ENCODE results near the gene SERTAD4. TPM values are rescaled to one million over a fixed set of nuclear protein-coding genes. Genes with fewer than 3 reads are reported as not detected.
A peak's percentile ranks its signal among the peaks of the same experiment; 100 is the strongest.
"Not testable (repeated sequence)": the region's sequence is repeated elsewhere in the genome, so short reads cannot be mapped to it uniquely, and the experiment has no call there.

Gene SERTAD4
- total and polyA plus RNA-seq, 4 donors, result 3.7 to 14.6 (median 4.4) TPM

- H3K36me3 ChIP-seq (ENCODE audit: control insufficient read depth in 1 of 2, insufficient read depth in 2 of 2, low read length in 1 of 2), result no peaks in the 10 kb centered on the region
- intact Hi-C loops (cut with DNase I), result loop anchor here in 1 of 2 donors (2.0 kb wide), 2 partner anchors 22 to 30 kb away; no protein-coding TSS in a partner anchor
- H3K4me1 ChIP-seq (ENCODE audit: control insufficient read depth in 1 of 2, insufficient read depth in 2 of 2, low read length in 2 of 2), result peaks cover 0 to 4% of the 10 kb centered on the region in 2 donors
- H3K4me3 ChIP-seq (ENCODE audit: low read length in 2 of 2), result no peak overlapping the region
- peak; percentile 78 for ATAC-seq (ENCODE audit: low FRiP score)
- no peaks in the 10 kb centered on the region for H3K9me3 ChIP-seq (ENCODE audit: control insufficient read depth, low read length)
- peak overlapping the region in 1 of 2 donors; percentile 86 for H3K27ac ChIP-seq (ENCODE audit: low read depth in 1 of 2, low read length in 2 of 2)
- DNase-seq, result peak in 1 of 2 donors; percentile 73
- 2 to 4% methylated on average over 8 of the region's 8 CpGs for WGBS, 2 donors
- no peaks in the 10 kb centered on the region for H3K27me3 ChIP-seq (ENCODE audit: control insufficient read depth in 1 of 2, insufficient read depth in 2 of 2, low read length in 1 of 2)
These were observed 29.7 kb downstream of the SERTAD4 start for GRCh38 chr1:210262167-210262896.

GRCh38 chr1:210262897-210263272 lies 30.3 kb downstream of the SERTAD4 start:
- Histone ChIP-seq H3K27me3 (ENCODE audit: control insufficient read depth in 1 of 2, insufficient read depth in 2 of 2, low read length in 1 of 2) (no peaks in the 10 kb centered on the region), H3K27ac (ENCODE audit: low read depth in 1 of 2, low read length in 2 of 2) (peak overlapping the region in 1 of 2 donors; percentile 71), H3K4me1 (ENCODE audit: control insufficient read depth in 1 of 2, insufficient read depth in 2 of 2, low read length in 2 of 2) (peaks cover 0 to 3% of the 10 kb centered on the region in 2 donors), H3K36me3 (ENCODE audit: control insufficient read depth in 1 of 2, insufficient read depth in 2 of 2, low read length in 1 of 2) (no peaks in the 10 kb centered on the region), H3K4me3 (ENCODE audit: low read length in 2 of 2) (no peak overlapping the region), H3K9me3 (ENCODE audit: control insufficient read depth, low read length) (no peaks in the 10 kb centered on the region)
- ATAC-seq (ENCODE audit: low FRiP score) (peak; percentile 60), DNase-seq (peak in 1 of 2 donors; percentile 73)
- intact Hi-C loops (cut with DNase I), result loop anchor here in 1 of 2 donors (2.0 kb wide), 2 partner anchors 22 to 30 kb away; no protein-coding TSS in a partner anchor
- WGBS, 2 donors, result 2 to 7% methylated on average over 4 of the region's 4 CpGs

GRCh38 chr1:210263963-210264362 lies 31.4 kb downstream of the SERTAD4 start:
- no peak for ATAC-seq (ENCODE audit: low FRiP score)
- Histone ChIP-seq H3K27ac (ENCODE audit: low read depth in 1 of 2, low read length in 2 of 2) (no peak overlapping the region), H3K4me1 (ENCODE audit: control insufficient read depth in 1 of 2, insufficient read depth in 2 of 2, low read length in 2 of 2) (peaks cover 0 to 2% of the 10 kb centered on the region in 2 donors)

GRCh38 chr1:210264496-210265380 lies 32.1 kb downstream of the SERTAD4 start:
- no peak for ATAC-seq (ENCODE audit: low FRiP score)
- 93 to 94% methylated on average over 9 of the region's 9 CpGs for WGBS, 2 donors
- Histone ChIP-seq H3K27ac (ENCODE audit: low read depth in 1 of 2, low read length in 2 of 2) (no peak overlapping the region), H3K27me3 (ENCODE audit: control insufficient read depth in 1 of 2, insufficient read depth in 2 of 2, low read length in 1 of 2) (no peaks in the 10 kb centered on the region), H3K4me3 (ENCODE audit: low read length in 2 of 2) (no peak overlapping the region), H3K4me1 (ENCODE audit: control insufficient read depth in 1 of 2, insufficient read depth in 2 of 2, low read length in 2 of 2) (peaks cover 0 to 2% of the 10 kb centered on the region in 2 donors), H3K9me3 (ENCODE audit: control insufficient read depth, low read length) (no peaks in the 10 kb centered on the region), H3K36me3 (ENCODE audit: control insufficient read depth in 1 of 2, insufficient read depth in 2 of 2, low read length in 1 of 2) (no peaks in the 10 kb centered on the region)
- DNase-seq, result no peak
- intact Hi-C loops (cut with DNase I), result no loop called here

More at GRCh38 chr1:210263963-210264362, 31.4 kb downstream of the SERTAD4 start:
- Histone ChIP-seq H3K9me3 (ENCODE audit: control insufficient read depth, low read length) (no peaks in the 10 kb centered on the region), H3K4me3 (ENCODE audit: low read length in 2 of 2) (no peak overlapping the region), H3K36me3 (ENCODE audit: control insufficient read depth in 1 of 2, insufficient read depth in 2 of 2, low read length in 1 of 2) (no peaks in the 10 kb centered on the region), H3K27me3 (ENCODE audit: control insufficient read depth in 1 of 2, insufficient read depth in 2 of 2, low read length in 1 of 2) (no peaks in the 10 kb centered on the region)
- DNase-seq, result no peak
- intact Hi-C loops (cut with DNase I), result loop anchor here in 1 of 2 donors (2.0 kb wide), 2 partner anchors 23 to 29 kb away; no protein-coding TSS in a partner anchor

- H3K36me3 ChIP-seq (ENCODE audit: control insufficient read depth in 1 of 2, insufficient read depth in 2 of 2, low read length in 1 of 2); DNase-seq; H3K9me3 ChIP-seq (ENCODE audit: control insufficient read depth, low read length); intact Hi-C loops (cut with DNase I); H3K4me3 ChIP-seq (ENCODE audit: low read length in 2 of 2); ATAC-seq (ENCODE audit: low FRiP score); H3K4me1 ChIP-seq (ENCODE audit: control insufficient read depth in 1 of 2, insufficient read depth in 2 of 2, low read length in 2 of 2); H3K27me3 ChIP-seq (ENCODE audit: control insufficient read depth in 1 of 2, insufficient read depth in 2 of 2, low read length in 1 of 2); H3K27ac ChIP-seq (ENCODE audit: low read depth in 1 of 2, low read length in 2 of 2): not testable (repeated sequence)
- 42 to 45% methylated on average over 4 of the region's 4 CpGs for WGBS, 2 donors
These were observed 32.9 kb downstream of the SERTAD4 start for GRCh38 chr1:210265392-210265955.

- Histone ChIP-seq H3K36me3 (ENCODE audit: control insufficient read depth in 1 of 2, insufficient read depth in 2 of 2, low read length in 1 of 2) (no peaks in the 10 kb centered on the region), H3K27ac (ENCODE audit: low read depth in 1 of 2, low read length in 2 of 2) (no peak overlapping the region), H3K4me1 (ENCODE audit: control insufficient read depth in 1 of 2, insufficient read depth in 2 of 2, low read length in 2 of 2) (no peaks in the 10 kb centered on the region), H3K9me3 (ENCODE audit: control insufficient read depth, low read length) (no peaks in the 10 kb centered on the region), H3K27me3 (ENCODE audit: control insufficient read depth in 1 of 2, insufficient read depth in 2 of 2, low read length in 1 of 2) (peaks cover 0 to 1% of the 10 kb centered on the region in 2 donors), H3K4me3 (ENCODE audit: low read length in 2 of 2) (no peak overlapping the region)
- intact Hi-C loops (cut with DNase I), result no loop called here
- ATAC-seq (ENCODE audit: low FRiP score) (no peak), DNase-seq (no peak)
- WGBS, 2 donors, result 92 to 94% methylated on average over 4 of the region's 4 CpGs
These were observed 37.4 kb downstream of the SERTAD4 start for GRCh38 chr1:210269981-210270380.

GRCh38 chr1:210272666-210273065 lies 40.1 kb downstream of the SERTAD4 start:
- WGBS, 2 donors, result 59 to 70% methylated on average over 6 of the region's 6 CpGs
- Histone ChIP-seq H3K4me1 (ENCODE audit: control insufficient read depth in 1 of 2, insufficient read depth in 2 of 2, low read length in 2 of 2) (no peaks in the 10 kb centered on the region), H3K27me3 (ENCODE audit: control insufficient read depth in 1 of 2, insufficient read depth in 2 of 2, low read length in 1 of 2) (peaks cover 0 to 1% of the 10 kb centered on the region in 2 donors), H3K27ac (ENCODE audit: low read depth in 1 of 2, low read length in 2 of 2) (no peak overlapping the region), H3K9me3 (ENCODE audit: control insufficient read depth, low read length) (no peaks in the 10 kb centered on the region), H3K36me3 (ENCODE audit: control insufficient read depth in 1 of 2, insufficient read depth in 2 of 2, low read length in 1 of 2) (no peaks in the 10 kb centered on the region), H3K4me3 (ENCODE audit: low read length in 2 of 2) (no peak overlapping the region)
- DNase-seq, result no peak
- no peak for ATAC-seq (ENCODE audit: low FRiP score)
- intact Hi-C loops (cut with DNase I), result no loop called here

- intact Hi-C loops (cut with DNase I), result no loop called here
These were observed 47.6 kb downstream of the SERTAD4 start for GRCh38 chr1:210280221-210280620.

More at GRCh38 chr1:210280221-210280620, 47.6 kb downstream of the SERTAD4 start:
- H3K36me3 ChIP-seq (ENCODE audit: control insufficient read depth in 1 of 2, insufficient read depth in 2 of 2, low read length in 1 of 2), result no peaks in the 10 kb centered on the region
- no peak overlapping the region for H3K4me3 ChIP-seq (ENCODE audit: low read length in 2 of 2)
- H3K27me3 ChIP-seq (ENCODE audit: control insufficient read depth in 1 of 2, insufficient read depth in 2 of 2, low read length in 1 of 2), result no peaks in the 10 kb centered on the region
- H3K9me3 ChIP-seq (ENCODE audit: control insufficient read depth, low read length), result peaks cover 8% of the 10 kb centered on the region
- no peak overlapping the region for H3K27ac ChIP-seq (ENCODE audit: low read depth in 1 of 2, low read length in 2 of 2)
- ATAC-seq (ENCODE audit: low FRiP score) (no peak), DNase-seq (no peak)
- WGBS, 2 donors, result 87% methylated on average over 5 of the region's 5 CpGs
- no peaks in the 10 kb centered on the region for H3K4me1 ChIP-seq (ENCODE audit: control insufficient read depth in 1 of 2, insufficient read depth in 2 of 2, low read length in 2 of 2)

All from aorta (tissue), 5 donors.